GM23338 (cell line): ENCODE data around the gene IFIT1B.
"Not testable (repeated sequence)": the region's sequence is repeated elsewhere in the genome, so short reads cannot be mapped to it uniquely, and the experiment has no call there.

Experiments
- CREB1 ChIP-seq: fragments of 250-450 bp; sonication (Bioruptor Pico); IDR thresholded peaks from 2 replicates; pipeline ENCODE4 v1.5.0; 2020; ENCODE audit warnings: low read depth, mild to moderate bottlenecking, moderate library complexity
- CTCF ChIP-seq, 2 experiments: fragments of 200-600 bp in 1 of 2; sonication (generic) in 1 of 2; conservative IDR thresholded peaks; 2 replicates each; pipeline versions ENCODE4 v1.5.1 to v1.6.1; 2016 to 2017; ENCODE audit warnings: antibody characterized with exemption in 2 of 2, low read depth in 2 of 2, mild to moderate bottlenecking in 2 of 2, moderate library complexity in 1 of 2
- EZH2 ChIP-seq: fragments of 200-600 bp; sonication (generic); IDR thresholded peaks from one replicate; pipeline ENCODE4 v1.8.0; 2017; ENCODE audit warnings: antibody characterized with exemption, mild to moderate bottlenecking, low read depth; ENCODE audit not compliant: unreplicated experiment
- EZH2phosphoT487 ChIP-seq: fragments of 200-600 bp; sonication (generic); IDR thresholded peaks from one replicate; pipeline ENCODE4 v1.8.1; 2018; ENCODE audit warnings: antibody characterized with exemption; ENCODE audit not compliant: unreplicated experiment
- JUNB ChIP-seq: IDR thresholded peaks from one replicate; pipeline ENCODE4 v1.6.1; 2016; ENCODE audit warnings: antibody characterized with exemption; ENCODE audit not compliant: unreplicated experiment
- NANOG ChIP-seq: IDR thresholded peaks from 2 replicates; pipeline ENCODE4 v1.6.1; 2016; ENCODE audit warnings: antibody characterized with exemption, borderline replicate concordance
- POLR2AphosphoS5 ChIP-seq: IDR thresholded peaks from 2 replicates; pipeline ENCODE4 v1.6.1; 2016; ENCODE audit warnings: antibody characterized with exemption, low read depth
- STAT1 ChIP-seq: IDR thresholded peaks from one replicate; pipeline ENCODE4 v1.6.1; 2016; ENCODE audit warnings: antibody characterized with exemption; ENCODE audit not compliant: unreplicated experiment
- ZNF331 ChIP-seq: fragments of 250-450 bp; sonication (Bioruptor Pico); IDR thresholded peaks from 2 replicates; pipeline ENCODE4 v1.5.0; 2020; ENCODE audit warnings: low read depth, mild to moderate bottlenecking, moderate library complexity
- TF ChIP-seq, protein P1 (sequence below): IDR thresholded peaks from 2 replicates; pipeline ENCODE4 v1.6.1; 2016; ENCODE audit warnings: antibody characterized with exemption
- TF ChIP-seq, protein P2 (sequence below): IDR thresholded peaks from one replicate; pipeline ENCODE4 v1.6.1; 2018; ENCODE audit warnings: antibody characterized with exemption; ENCODE audit not compliant: unreplicated experiment

DNA sequence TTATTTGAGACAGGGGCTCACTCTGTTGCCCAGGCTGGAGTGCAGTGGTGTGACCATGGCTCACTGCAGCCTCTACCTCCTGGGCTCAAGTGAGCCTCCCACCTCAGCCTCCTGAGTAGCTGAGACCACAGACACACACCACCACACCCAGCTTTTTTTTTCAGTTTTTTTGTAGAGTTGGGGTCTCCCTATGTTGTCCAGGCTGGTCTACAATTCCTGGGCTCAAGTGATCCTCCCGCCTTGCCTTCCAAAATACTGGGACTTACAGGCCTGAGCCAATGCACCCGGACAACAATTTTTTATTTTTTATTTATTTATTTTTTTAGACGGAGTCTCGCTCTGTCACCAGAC, 13.3 kb downstream of the IFIT1B start:
- TF ChIP-seq CTCF (conservative IDR thresholded peaks at IDR 0.05; ENCODE audit: low read depth in 2 of 2); EZH2; POLR2AphosphoS5; STAT1; JUNB; CREB1 (CRISPR knock-in tag); EZH2phosphoT487; ZNF331 (CRISPR knock-in tag); NANOG: not testable (repeated sequence)
- TF ChIP-seq, protein P1, sequence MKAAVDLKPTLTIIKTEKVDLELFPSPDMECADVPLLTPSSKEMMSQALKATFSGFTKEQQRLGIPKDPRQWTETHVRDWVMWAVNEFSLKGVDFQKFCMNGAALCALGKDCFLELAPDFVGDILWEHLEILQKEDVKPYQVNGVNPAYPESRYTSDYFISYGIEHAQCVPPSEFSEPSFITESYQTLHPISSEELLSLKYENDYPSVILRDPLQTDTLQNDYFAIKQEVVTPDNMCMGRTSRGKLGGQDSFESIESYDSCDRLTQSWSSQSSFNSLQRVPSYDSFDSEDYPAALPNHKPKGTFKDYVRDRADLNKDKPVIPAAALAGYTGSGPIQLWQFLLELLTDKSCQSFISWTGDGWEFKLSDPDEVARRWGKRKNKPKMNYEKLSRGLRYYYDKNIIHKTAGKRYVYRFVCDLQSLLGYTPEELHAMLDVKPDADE: not testable (repeated sequence)
- TF ChIP-seq, protein P2, sequence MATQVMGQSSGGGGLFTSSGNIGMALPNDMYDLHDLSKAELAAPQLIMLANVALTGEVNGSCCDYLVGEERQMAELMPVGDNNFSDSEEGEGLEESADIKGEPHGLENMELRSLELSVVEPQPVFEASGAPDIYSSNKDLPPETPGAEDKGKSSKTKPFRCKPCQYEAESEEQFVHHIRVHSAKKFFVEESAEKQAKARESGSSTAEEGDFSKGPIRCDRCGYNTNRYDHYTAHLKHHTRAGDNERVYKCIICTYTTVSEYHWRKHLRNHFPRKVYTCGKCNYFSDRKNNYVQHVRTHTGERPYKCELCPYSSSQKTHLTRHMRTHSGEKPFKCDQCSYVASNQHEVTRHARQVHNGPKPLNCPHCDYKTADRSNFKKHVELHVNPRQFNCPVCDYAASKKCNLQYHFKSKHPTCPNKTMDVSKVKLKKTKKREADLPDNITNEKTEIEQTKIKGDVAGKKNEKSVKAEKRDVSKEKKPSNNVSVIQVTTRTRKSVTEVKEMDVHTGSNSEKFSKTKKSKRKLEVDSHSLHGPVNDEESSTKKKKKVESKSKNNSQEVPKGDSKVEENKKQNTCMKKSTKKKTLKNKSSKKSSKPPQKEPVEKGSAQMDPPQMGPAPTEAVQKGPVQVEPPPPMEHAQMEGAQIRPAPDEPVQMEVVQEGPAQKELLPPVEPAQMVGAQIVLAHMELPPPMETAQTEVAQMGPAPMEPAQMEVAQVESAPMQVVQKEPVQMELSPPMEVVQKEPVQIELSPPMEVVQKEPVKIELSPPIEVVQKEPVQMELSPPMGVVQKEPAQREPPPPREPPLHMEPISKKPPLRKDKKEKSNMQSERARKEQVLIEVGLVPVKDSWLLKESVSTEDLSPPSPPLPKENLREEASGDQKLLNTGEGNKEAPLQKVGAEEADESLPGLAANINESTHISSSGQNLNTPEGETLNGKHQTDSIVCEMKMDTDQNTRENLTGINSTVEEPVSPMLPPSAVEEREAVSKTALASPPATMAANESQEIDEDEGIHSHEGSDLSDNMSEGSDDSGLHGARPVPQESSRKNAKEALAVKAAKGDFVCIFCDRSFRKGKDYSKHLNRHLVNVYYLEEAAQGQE: not testable (repeated sequence)
